HCT116 (cell line): ENCODE data around the gene ACE. TPM values are rescaled to one million over a fixed set of nuclear protein-coding genes. Genes with fewer than 3 reads are reported as not detected.

Experiments used
- ATAC-seq: fragments of 200-7000 bp; cut with Tn5 transposase; 2 replicates; pipeline ENCODE4 v1.9.1; 2020; ENCODE audit warnings: mild to moderate bottlenecking, moderate library complexity
- BruUV-seq: library from RNA; stranded (reverse); fragments of 400-500 nt; replicated peaks from 2 replicates; lab custom pipeline; 2021; lab: Mats Ljungman, UMichigan
- CTCF ChIA-PET: fragments of 300-600 bp; sonication (Branson Sonifier 250); formaldehyde crosslinking; loops from one replicate; lab custom pipeline; 2021; ENCODE audit warnings: antibody characterized with exemption; lab: Charles Lee
- POLR2A ChIA-PET: fragments of 300-600, 350-600 bp; sonication (Branson Sonifier 250); formaldehyde crosslinking; loops from one replicate; lab custom pipeline; 2021; ENCODE audit warnings: antibody characterized with exemption; lab: Charles Lee
- RAD21 ChIA-PET, 2 experiments: fragments of 300-600 bp; sonication (Branson Sonifier 250); formaldehyde crosslinking; loops; one replicate each; lab custom pipeline; 2023; ENCODE audit warnings: low total read pairs in 2 of 2; ENCODE audit not compliant: uncharacterized antibody in 2 of 2, unreplicated experiment in 2 of 2, low non-redundant PET in 1 of 2; lab: Charles Lee
- DNase-seq: peaks from one replicate; pipeline ENCODE4 v3.0.0-alpha.2; 2010; ENCODE audit warnings: low read depth, low spot score
- H2AFZ ChIP-seq: fragments of 200-600 bp; shearing (Covaris generic), sonication (generic); 2 replicates; pipeline ENCODE4 v1.6.1; 2017; ENCODE audit warnings: low read depth, mixed run types, mixed read lengths, antibody characterized with exemption, low read length; ENCODE audit not compliant: poor library complexity, severe bottlenecking
- H3K27ac ChIP-seq: 2 replicates; pipeline ENCODE4 v1.5.1; 2012; ENCODE audit warnings: low read depth, low read length
- H3K27me3 ChIP-seq: fragments of 200-600 bp; sonication (generic); 2 replicates; pipeline ENCODE4 v1.6.1; 2016; ENCODE audit warnings: mixed run types, low read length, mixed read lengths; ENCODE audit not compliant: insufficient read depth
- H3K36me3 ChIP-seq, 2 experiments: fragments of 200-500 bp in 1 of 2; fragments of 200-600 bp in 1 of 2; sonication (Bioruptor generic) in 1 of 2; sonication (generic) in 1 of 2; 2 replicates each; pipeline versions ENCODE4 v1.5.1 to v1.6.1; 2014 to 2016; ENCODE audit warnings: low read length in 2 of 2, inconsistent platforms in 1 of 2, mixed read lengths in 1 of 2, mixed run types in 1 of 2; ENCODE audit not compliant: insufficient read depth in 2 of 2, control insufficient read depth in 1 of 2
- H3K4me1 ChIP-seq, 2 experiments: fragments of 200-600 bp in 1 of 2; sonication (generic) in 1 of 2; 2 replicates each; pipeline versions ENCODE4 v1.5.1 to v1.6.1; 2012 to 2017; ENCODE audit warnings: low read length in 2 of 2, inconsistent platforms in 1 of 2, mild to moderate bottlenecking in 1 of 2, mixed read lengths in 1 of 2, mixed run types in 1 of 2, moderate library complexity in 1 of 2; ENCODE audit not compliant: insufficient read depth in 2 of 2, control insufficient read depth in 1 of 2
- H3K4me2 ChIP-seq: fragments of 200-600 bp; sonication (generic); 2 replicates; pipeline ENCODE4 v1.6.1; 2017; ENCODE audit warnings: mixed run types, low read length, mixed read lengths
- H3K4me3 ChIP-seq, 2 experiments: fragments of 200-600 bp in 1 of 2; sonication (generic) in 1 of 2; replicated peaks in 1 of 2; 2 replicates each; pipeline ENCODE4 v1.5.1; 2011 to 2016; ENCODE audit warnings: low read length in 2 of 2, control low read depth in 1 of 2, low read depth in 1 of 2, mild to moderate bottlenecking in 1 of 2, mixed read lengths in 1 of 2, mixed run types in 1 of 2
- H3K79me2 ChIP-seq: fragments of 200-600 bp; sonication (generic); 2 replicates; pipeline ENCODE4 v1.6.1; 2017; ENCODE audit warnings: mild to moderate bottlenecking, mixed run types, low read length, moderate library complexity, mixed read lengths; ENCODE audit not compliant: insufficient read depth
- H3K9ac ChIP-seq: fragments of 200-600 bp; sonication (generic); 2 replicates; pipeline ENCODE4 v1.6.1; 2016; ENCODE audit warnings: low read length, mixed read lengths
- H3K9me2 ChIP-seq: fragments of 200-600 bp; sonication (generic), shearing (Covaris generic); 2 replicates; pipeline ENCODE4 v1.6.1; 2017; ENCODE audit warnings: mixed run types, mild to moderate bottlenecking, moderate library complexity; ENCODE audit not compliant: insufficient read depth
- H3K9me3 ChIP-seq, 2 experiments: fragments of 200-500 bp in 1 of 2; fragments of 200-600 bp in 1 of 2; sonication (Bioruptor generic) in 1 of 2; sonication (generic) in 1 of 2; 2 replicates each; pipeline ENCODE4 v1.6.1; 2014 to 2017; ENCODE audit warnings: low read length in 2 of 2, mixed read lengths in 2 of 2, inconsistent platforms in 1 of 2, low read depth in 1 of 2, mild to moderate bottlenecking in 1 of 2, mixed run types in 1 of 2, moderate library complexity in 1 of 2; ENCODE audit not compliant: control insufficient read depth in 1 of 2, insufficient read depth in 1 of 2
- H4K20me1 ChIP-seq: fragments of 200-600 bp; sonication (generic), shearing (Covaris generic); 2 replicates; pipeline ENCODE4 v1.6.1; 2017; ENCODE audit warnings: mixed run types, mild to moderate bottlenecking, moderate library complexity; ENCODE audit not compliant: insufficient read depth
- CEBPB ChIP-seq: IDR thresholded peaks from 2 replicates; pipeline ENCODE4 v1.6.1; 2012; ENCODE audit warnings: low read depth
- ELF1 ChIP-seq: IDR thresholded peaks from 2 replicates; pipeline ENCODE4 v1.6.1; 2012; ENCODE audit warnings: low read depth, borderline replicate concordance
- EZH2 ChIP-seq: fragments of 200-600 bp; sonication (generic); IDR thresholded peaks from 2 replicates; pipeline ENCODE4 v1.6.1; 2017; ENCODE audit warnings: antibody characterized with exemption, mixed run types
- MAX ChIP-seq: IDR thresholded peaks from 2 replicates; pipeline ENCODE4 v1.6.1; 2012
- POLR2A ChIP-seq: IDR thresholded peaks from 2 replicates; pipeline ENCODE4 v1.7.0; 2011; ENCODE audit warnings: borderline replicate concordance; ENCODE audit not compliant: insufficient read depth, insufficient read length; ENCODE audit errors: extremely low read depth
- POLR2AphosphoS5 ChIP-seq: IDR thresholded peaks from 2 replicates; pipeline ENCODE4 v1.6.1; 2011; ENCODE audit warnings: mild to moderate bottlenecking, low read depth, low read length, moderate library complexity
- REST ChIP-seq: IDR thresholded peaks from 2 replicates; pipeline ENCODE4 v1.6.1; 2012; ENCODE audit warnings: low read depth
- SIN3A ChIP-seq: IDR thresholded peaks from 2 replicates; pipeline ENCODE4 v1.6.1; 2012; ENCODE audit warnings: low read depth
- YY1 ChIP-seq: IDR thresholded peaks from 2 replicates; pipeline ENCODE4 v1.6.1; 2011; ENCODE audit warnings: low read length, low read depth, moderate library complexity, mild to moderate bottlenecking; ENCODE audit not compliant: insufficient replicate concordance; ENCODE audit errors: extremely low read depth
- ZNF274 ChIP-seq: fragments of 200-500 bp; sonication (Bioruptor generic); IDR thresholded peaks from 2 replicates; pipeline ENCODE4 v1.6.1; 2014; ENCODE audit warnings: mild to moderate bottlenecking, low read depth, low read length, inconsistent platforms
- intact Hi-C: fragments of 100-400 bp; cut with micrococcal nuclease; formaldehyde crosslinking; loops from 2 replicates; pipeline ENCODE4 v1.10.0; 2022
- total RNA-seq: library from RNA; stranded (reverse); gene quantifications from one replicate; pipeline ENCODE4 v1.2.1, GENCODE V29; 2021; ENCODE audit not compliant: unreplicated experiment

ACE gene
- total RNA-seq, 1 experiment from 2014 or later = 7.7 TPM

- intact Hi-C loops = no loop called here
- Histone ChIP-seq H3K4me3 (no peak overlapping the region), H3K79me2 (no peaks in the 10 kb centered on the region), H3K36me3 (no peaks in the 10 kb centered on the region), H3K27me3 (no peaks in the 10 kb centered on the region; the same call in 1 of the 2 replicates), H2AFZ (no peak overlapping the region), H3K9me3 (no peaks in the 10 kb centered on the region), H3K4me1 (no peaks in the 10 kb centered on the region), H4K20me1 (no peaks in the 10 kb centered on the region), H3K27ac (no peak overlapping the region), H3K4me2 (no peak overlapping the region), H3K9ac (no peak overlapping the region), H3K9me2 (no peaks in the 10 kb centered on the region)
- ATAC-seq (no peak), DNase-seq (no peak)
- ChIA-PET RAD21 (no interaction called here), CTCF (no interaction called here), POLR2A (no interaction called here)
- no TSS peak for BruUV-seq
- TF ChIP-seq ZNF274 = no peak
These were observed 14.6 kb downstream of the ACE start for GRCh38 chr17:63491413-63491812.

DNA sequence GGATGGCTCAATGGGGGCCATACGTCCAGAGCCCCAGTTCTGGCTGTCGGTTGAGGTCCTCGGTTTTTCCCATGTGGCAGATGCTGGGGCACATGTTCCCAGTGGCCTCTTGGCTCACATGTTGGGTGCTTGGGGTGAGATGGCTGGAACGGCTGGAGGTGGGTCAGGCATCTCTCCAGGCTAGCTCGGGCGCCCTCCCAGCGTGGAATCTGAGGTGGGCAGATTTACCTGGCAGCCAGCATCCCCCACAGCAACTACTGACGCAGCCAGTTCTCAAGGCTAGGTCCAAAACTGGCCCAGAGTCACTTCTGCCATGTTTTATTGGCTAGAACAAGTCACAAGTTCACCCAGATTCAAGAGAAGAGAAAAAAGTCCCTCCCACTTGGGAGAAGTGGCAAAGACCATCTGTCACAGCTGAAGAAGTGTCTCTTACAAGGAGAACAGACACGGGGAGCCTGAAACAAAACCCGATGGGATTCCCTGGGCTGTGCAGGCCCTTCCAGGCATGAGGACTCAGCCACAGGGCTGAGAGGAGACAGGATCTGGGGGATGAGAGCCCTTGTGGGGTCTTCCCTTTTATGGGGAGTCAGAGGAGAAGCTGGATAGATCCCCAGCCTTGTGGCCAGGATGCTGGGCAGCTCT, 15.2 kb downstream of the ACE start:
- BruUV-seq = no TSS peak
- POLR2A ChIA-PET = no interaction called here
- ATAC-seq = no peak

GRCh38 chr17:63492940-63493339, 16.1 kb downstream of the ACE start:
- CTCF ChIA-PET = no interaction called here
- H3K9me3 ChIP-seq = no peaks in the 10 kb centered on the region
- no peaks in the 10 kb centered on the region for H3K9me2 ChIP-seq
- H4K20me1 ChIP-seq = no peaks in the 10 kb centered on the region
- DNase-seq (no peak), ATAC-seq (no peak)
- intact Hi-C loops = no loop called here
- no peak overlapping the region for H3K27ac ChIP-seq
- no peak overlapping the region for H3K9ac ChIP-seq
- BruUV-seq = no TSS peak
- RAD21 ChIA-PET = no interaction called here
- H3K36me3 ChIP-seq = no peaks in the 10 kb centered on the region
- H2AFZ ChIP-seq = no peak overlapping the region
- H3K79me2 ChIP-seq = no peaks in the 10 kb centered on the region
- H3K4me2 ChIP-seq = no peak overlapping the region
- POLR2A ChIA-PET = no interaction called here
- H3K4me3 ChIP-seq = no peak overlapping the region
- H3K27me3 ChIP-seq = no peaks in the 10 kb centered on the region; the same call in 1 of the 2 replicates
- no peaks in the 10 kb centered on the region for H3K4me1 ChIP-seq
- TF ChIP-seq ELF1 (no peak), ZNF274 (no peak), YY1 (no peak), EZH2 (no peak), MAX (no peak), POLR2AphosphoS5 (no peak), SIN3A (no peak), REST (no peak), POLR2A (no peak)

More for the DNA sequence above, 15.2 kb downstream of the ACE start:
- intact Hi-C loops = no loop called here
- no peak overlapping the region for H2AFZ ChIP-seq
- H3K9me3 ChIP-seq = no peaks in the 10 kb centered on the region
- H3K4me2 ChIP-seq = no peak overlapping the region
- H3K9me2 ChIP-seq = no peaks in the 10 kb centered on the region
- H3K79me2 ChIP-seq = no peaks in the 10 kb centered on the region
- RAD21 ChIA-PET = no interaction called here
- no peaks in the 10 kb centered on the region for H4K20me1 ChIP-seq
- no peak for TF ChIP-seq CEBPB
- TF ChIP-seq, all 23 proteins: peak for 0
- CTCF ChIA-PET = no interaction called here
- Histone ChIP-seq H3K9ac (no peak overlapping the region), H3K27me3 (no peaks in the 10 kb centered on the region; the same call in 1 of the 2 replicates), H3K36me3 (no peaks in the 10 kb centered on the region), H3K27ac (no peak overlapping the region), H3K4me3 (no peak overlapping the region), H3K4me1 (no peaks in the 10 kb centered on the region)
- no peak for DNase-seq
